Thymus (tissue), 11 donors: Measurements from ENCODE around the gene UBE2M. TPM values are rescaled to one million over a fixed set of nuclear protein-coding genes. Genes with fewer than 3 reads are reported as not detected.

Source experiments
- DNase-seq, 9 donors: peaks; one replicate each; pipeline ENCODE4 v3.0.0-alpha.2; 2013; ENCODE audit warnings: low spot score in 9 of 9, low read depth in 6 of 9, missing footprints in 1 of 9
- H3K27ac ChIP-seq, 2 donors: one replicate each; pipeline ENCODE4 v1.5.1; 2013; ENCODE audit warnings: control low read depth in 1 of 2, low read depth in 1 of 2, low read length in 1 of 2, mild to moderate bottlenecking in 1 of 2, moderate library complexity in 1 of 2
- H3K27me3 ChIP-seq, 2 donors: one replicate each; pipeline ENCODE4 v1.5.1; 2013; ENCODE audit warnings: low read length in 1 of 2; ENCODE audit not compliant: control insufficient read depth in 2 of 2, insufficient read depth in 1 of 2
- H3K36me3 ChIP-seq, 2 donors: one replicate each; pipeline ENCODE4 v1.5.1; 2013; ENCODE audit warnings: low read length in 1 of 2, mild to moderate bottlenecking in 1 of 2, moderate library complexity in 1 of 2; ENCODE audit not compliant: control insufficient read depth in 2 of 2, insufficient read depth in 2 of 2
- H3K4me1 ChIP-seq, 2 donors: one replicate each; pipeline ENCODE4 v1.5.1; 2013; ENCODE audit warnings: low read length in 2 of 2; ENCODE audit not compliant: control insufficient read depth in 2 of 2, insufficient read depth in 2 of 2
- H3K4me3 ChIP-seq, 2 donors: one replicate each; pipeline ENCODE4 v1.5.1; 2013; ENCODE audit warnings: low read length in 2 of 2, control low read depth in 1 of 2, mild to moderate bottlenecking in 1 of 2
- H3K9me3 ChIP-seq, 2 donors: one replicate each; pipeline ENCODE4 v1.5.1; 2013; ENCODE audit warnings: low read length in 1 of 2, mild to moderate bottlenecking in 1 of 2; ENCODE audit not compliant: control insufficient read depth in 2 of 2, insufficient read depth in 1 of 2
- WGBS: extraction: QIAGEN DNeasy Blood & Tissue Kit; methylation state at CpG from one replicate; pipeline ENCODE4 v1.1.7; 2013; 5-methylcytosine and 5-hydroxymethylcytosine counted together
- polyA plus RNA-seq: library from polyadenylated mRNA; stranded (reverse); fragments of 200-250 nt; gene quantifications from one replicate; pipeline ENCODE4 v1.2.3, GENCODE V29; 2013
- total RNA-seq: library from RNA; stranded (reverse); fragments of 120-200 nt; gene quantifications from one replicate; pipeline ENCODE4 v1.2.4, GENCODE V29; 2013
- donor health status: healthy.

Gene UBE2M
- total and polyA plus RNA-seq, 2 donors: 33.3 to 43.9 TPM

DNA sequence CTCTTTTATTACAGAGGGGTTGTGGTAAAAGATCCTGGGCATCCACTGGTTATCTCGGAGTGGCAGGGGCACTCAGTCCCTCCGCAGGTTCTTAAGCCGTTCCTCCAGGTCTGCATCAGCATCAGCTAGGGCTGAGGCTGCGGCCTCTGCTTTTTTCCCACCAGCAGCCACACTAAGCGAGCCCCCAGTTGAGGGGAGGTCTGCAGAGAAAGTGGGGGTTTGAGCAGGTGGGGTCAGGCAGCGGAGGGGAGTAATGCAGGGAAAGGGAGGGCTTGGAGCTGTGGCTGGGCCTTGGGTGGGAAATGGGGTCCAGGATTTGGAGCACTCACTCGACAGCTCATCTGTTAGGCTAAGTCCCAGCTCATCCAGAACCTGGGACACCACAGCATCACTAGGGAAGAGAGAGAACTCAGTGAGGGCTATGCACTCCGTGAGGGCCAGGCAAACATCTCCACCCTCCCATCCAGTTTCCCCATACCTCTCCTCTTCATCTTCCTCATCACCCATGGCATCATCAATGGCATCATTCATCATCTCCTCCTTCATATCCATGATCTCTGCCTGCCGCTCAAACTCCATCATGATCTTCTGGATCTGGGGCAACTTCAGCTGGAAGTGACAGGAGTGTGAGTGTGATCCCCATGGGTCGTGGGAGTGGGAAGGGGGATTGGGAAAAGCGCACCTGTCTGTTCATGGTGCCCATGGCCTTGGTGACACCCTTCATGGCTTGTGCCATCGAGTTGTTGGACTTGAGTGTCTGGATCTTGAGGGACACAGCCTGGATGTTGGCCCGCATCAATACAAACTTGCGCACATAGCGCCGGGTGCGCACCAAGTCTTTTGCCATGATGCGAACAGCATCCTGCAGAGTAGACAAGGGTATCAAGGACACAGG is 6.6 kb downstream of the UBE2M start:
- Histone ChIP-seq H3K4me3 (no peak overlapping the region), H3K9me3 (no peaks in the 10 kb centered on the region), H3K36me3 (peaks cover 71 to 83% of the 10 kb centered on the region in 2 donors), H3K27me3 (no peaks in the 10 kb centered on the region), H3K4me1 (peaks cover 16 to 28% of the 10 kb centered on the region in 2 donors), H3K27ac (no peak overlapping the region)
- 98% methylated on average over 18 of the region's 18 CpGs for WGBS
- DNase-seq: no peak

DNA sequence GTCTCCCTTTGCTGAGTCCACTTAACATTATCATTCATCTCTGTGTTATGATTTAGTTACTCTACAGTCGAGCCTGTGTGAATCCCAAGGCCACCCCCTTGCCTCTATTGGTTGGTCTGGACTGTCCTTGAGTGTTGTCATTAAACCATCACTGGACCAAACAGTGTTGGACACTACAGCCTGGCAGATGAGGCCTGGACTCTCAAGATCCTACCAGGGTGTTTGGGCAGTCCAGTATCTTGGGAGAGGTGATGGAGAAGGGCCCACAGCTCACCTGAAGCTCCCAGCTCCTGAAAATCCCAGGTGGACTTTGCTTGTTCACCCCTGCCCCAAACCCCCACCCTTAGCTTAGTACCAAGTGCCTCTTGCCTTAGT is 7.3 kb downstream of the UBE2M start:
- H3K27ac ChIP-seq: no peak overlapping the region
- DNase-seq: no peak
- peaks cover 20 to 31% of the 10 kb centered on the region in 2 donors for H3K4me1 ChIP-seq
- H3K27me3 ChIP-seq: no peaks in the 10 kb centered on the region
- peaks cover 66 to 83% of the 10 kb centered on the region in 2 donors for H3K36me3 ChIP-seq
- H3K9me3 ChIP-seq: no peaks in the 10 kb centered on the region
- H3K4me3 ChIP-seq: no peak overlapping the region
- 88% methylated on average over 1 of the region's 1 CpG for WGBS

DNA sequence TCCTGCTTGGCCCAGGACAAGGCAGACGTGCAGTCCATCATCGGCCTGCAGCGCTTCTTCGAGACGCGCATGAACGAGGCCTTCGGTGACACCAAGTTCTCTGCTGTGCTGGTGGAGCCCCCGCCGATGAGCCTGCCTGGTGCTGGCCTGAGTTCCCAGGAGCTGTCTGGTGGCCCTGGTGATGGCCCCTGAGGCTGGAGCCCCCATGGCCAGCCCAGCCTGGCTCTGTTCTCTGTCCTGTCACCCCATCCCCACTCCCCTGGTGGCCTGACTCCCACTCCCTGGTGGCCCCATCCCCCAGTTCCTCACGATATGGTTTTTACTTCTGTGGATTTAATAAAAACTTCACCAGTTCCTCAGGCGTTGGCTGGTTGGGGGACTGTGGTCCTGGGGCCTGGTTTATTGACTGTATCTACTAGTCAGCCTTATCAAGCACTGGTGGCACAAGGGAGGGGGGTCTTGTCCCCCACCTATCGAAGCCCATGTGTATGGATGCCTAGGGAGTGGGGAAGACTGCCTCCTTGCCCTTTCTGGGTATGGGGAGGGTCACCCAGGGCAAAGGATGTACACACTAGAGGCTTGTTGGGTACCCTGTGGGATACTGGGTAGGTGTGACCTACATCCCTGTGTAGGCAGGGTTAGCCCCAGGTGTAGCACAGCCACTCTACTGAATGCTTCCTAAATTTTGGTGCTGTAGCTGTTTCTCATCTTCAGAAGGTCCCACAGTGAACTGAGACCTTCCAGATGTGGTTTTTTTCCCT is 7.9 kb downstream of the UBE2M start:
- Histone ChIP-seq H3K27me3 (no peaks in the 10 kb centered on the region), H3K4me1 (peaks cover 26 to 35% of the 10 kb centered on the region in 2 donors), H3K27ac (no peak overlapping the region), H3K4me3 (no peak overlapping the region), H3K9me3 (no peaks in the 10 kb centered on the region), H3K36me3 (peaks cover 68 to 85% of the 10 kb centered on the region in 2 donors)
- DNase-seq: no peak
- 97% methylated on average over 13 of the region's 13 CpGs for WGBS

DNA sequence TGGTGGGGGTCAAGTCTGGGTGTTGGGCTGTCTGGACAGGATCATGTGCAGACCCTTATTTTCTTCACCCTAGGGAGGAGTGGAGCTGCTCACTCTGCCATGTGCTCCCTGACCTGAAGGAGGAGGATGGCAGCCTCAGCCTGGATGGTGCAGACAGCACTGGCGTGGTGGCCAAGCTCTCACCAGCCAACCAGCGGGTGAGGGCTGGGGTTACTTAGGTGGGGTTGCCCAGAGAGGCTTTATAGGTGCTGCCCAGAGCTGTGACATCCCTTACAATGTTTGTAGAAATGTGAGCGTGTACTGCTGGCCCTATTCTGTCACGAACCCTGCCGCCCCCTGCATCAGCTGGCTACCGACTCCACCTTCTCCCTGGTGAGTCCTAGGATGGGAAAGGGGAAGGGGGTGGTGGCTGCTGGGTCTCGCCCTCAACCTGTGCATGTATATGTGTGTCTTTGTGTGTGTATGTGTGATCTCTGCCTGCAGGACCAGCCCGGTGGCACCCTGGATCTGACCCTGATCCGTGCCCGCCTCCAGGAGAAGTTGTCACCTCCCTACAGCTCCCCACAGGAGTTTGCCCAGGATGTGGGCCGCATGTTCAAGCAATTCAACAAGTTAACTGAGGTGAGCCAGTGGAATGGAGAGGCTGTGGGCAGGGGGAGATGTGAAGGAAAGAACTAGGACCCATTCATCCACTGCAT is 8.6 kb downstream of the UBE2M start:
- Histone ChIP-seq H3K9me3 (peaks cover 0 to 3% of the 10 kb centered on the region in 2 donors), H3K4me3 (no peak overlapping the region), H3K4me1 (peaks cover 22 to 33% of the 10 kb centered on the region in 2 donors), H3K36me3 (peaks cover 68 to 85% of the 10 kb centered on the region in 2 donors), H3K27ac (no peak overlapping the region), H3K27me3 (no peaks in the 10 kb centered on the region)
- 96% methylated on average over 11 of the region's 11 CpGs for WGBS
- DNase-seq: no peak

DNA sequence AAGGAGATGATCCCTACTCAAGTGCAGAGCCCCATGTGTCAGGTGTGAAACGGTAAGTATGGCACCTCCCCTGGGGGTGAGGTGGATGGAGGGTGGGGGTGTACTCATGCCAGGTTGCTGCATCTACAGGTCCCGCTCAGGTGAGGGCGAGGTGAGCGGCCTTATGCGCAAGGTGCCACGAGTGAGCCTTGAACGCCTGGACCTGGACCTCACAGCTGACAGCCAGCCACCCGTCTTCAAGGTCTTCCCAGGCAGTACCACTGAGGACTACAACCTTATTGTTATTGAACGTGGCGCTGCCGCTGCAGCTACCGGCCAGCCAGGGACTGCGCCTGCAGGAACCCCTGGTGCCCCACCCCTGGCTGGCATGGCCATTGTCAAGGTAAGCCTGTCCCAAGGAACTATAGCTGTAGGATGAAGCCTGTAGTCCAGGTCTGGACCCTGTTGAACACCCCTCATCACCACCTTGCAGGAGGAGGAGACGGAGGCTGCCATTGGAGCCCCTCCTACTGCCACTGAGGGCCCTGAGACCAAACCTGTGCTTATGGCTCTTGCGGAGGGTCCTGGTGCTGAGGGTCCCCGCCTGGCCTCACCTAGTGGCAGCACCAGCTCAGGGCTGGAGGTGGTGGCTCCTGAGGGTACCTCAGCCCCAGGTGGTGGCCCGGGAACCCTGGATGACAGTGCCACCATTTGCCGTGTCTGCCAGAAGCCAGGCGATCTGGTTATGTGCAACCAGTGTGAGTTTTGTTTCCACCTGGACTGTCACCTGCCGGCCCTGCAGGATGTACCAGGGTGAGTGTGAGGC is 9.3 kb downstream of the UBE2M start:
- Histone ChIP-seq H3K4me3 (no peak overlapping the region), H3K27ac (no peak overlapping the region), H3K9me3 (peaks cover 0 to 3% of the 10 kb centered on the region in 2 donors), H3K4me1 (peaks cover 17 to 26% of the 10 kb centered on the region in 2 donors), H3K27me3 (no peaks in the 10 kb centered on the region), H3K36me3 (peaks cover 68 to 85% of the 10 kb centered on the region in 2 donors)
- 98% methylated on average over 20 of the region's 20 CpGs for WGBS
- DNase-seq: no peak

DNA sequence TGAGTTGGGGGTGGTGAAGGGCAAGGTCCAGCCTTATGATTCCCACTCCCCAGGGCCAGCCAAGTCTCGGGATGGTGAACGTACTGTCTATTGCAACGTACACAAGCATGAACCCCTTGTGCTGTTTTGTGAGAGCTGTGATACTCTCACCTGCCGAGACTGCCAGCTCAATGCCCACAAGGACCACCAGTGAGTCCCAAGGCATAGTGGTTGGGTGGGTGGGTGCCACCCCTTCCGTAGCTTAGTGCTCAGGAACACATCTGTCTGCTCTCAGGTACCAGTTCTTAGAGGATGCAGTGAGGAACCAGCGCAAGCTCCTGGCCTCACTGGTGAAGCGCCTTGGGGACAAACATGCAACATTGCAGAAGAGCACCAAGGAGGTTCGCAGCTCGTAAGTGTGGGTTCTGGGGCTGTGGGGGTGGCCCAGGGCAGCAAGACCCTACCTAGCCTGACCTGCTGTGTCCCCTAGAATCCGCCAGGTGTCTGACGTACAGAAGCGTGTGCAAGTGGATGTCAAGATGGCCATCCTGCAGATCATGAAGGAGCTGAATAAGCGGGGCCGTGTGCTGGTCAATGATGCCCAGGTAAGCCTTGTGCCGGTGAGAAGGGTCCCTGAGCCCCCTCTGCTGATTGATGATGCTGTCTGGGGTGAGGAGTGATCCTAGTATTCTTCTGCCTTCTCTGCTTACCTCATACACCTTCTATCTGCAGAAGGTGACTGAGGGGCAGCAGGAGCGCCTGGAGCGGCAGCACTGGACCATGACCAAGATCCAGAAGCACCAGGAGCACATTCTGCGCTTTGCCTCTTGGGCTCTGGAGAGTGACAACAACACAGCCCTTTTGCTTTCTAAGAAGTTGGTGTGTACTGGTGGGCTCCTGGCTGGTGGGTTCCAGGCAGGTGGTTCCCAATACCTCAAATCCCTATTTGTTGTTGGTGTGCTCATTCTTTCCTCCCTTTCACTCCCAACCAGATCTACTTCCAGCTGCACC is 10.8 kb downstream of the UBE2M start:
- Histone ChIP-seq H3K36me3 (peaks cover 64 to 74% of the 10 kb centered on the region in 2 donors), H3K9me3 (peaks cover 0 to 3% of the 10 kb centered on the region in 2 donors), H3K4me3 (no peak overlapping the region), H3K27me3 (peaks cover 0 to 1% of the 10 kb centered on the region in 2 donors), H3K27ac (no peak overlapping the region), H3K4me1 (peaks cover 12 to 27% of the 10 kb centered on the region in 2 donors)
- DNase-seq: no peak
- 96% methylated on average over 18 of the region's 18 CpGs for WGBS

DNA sequence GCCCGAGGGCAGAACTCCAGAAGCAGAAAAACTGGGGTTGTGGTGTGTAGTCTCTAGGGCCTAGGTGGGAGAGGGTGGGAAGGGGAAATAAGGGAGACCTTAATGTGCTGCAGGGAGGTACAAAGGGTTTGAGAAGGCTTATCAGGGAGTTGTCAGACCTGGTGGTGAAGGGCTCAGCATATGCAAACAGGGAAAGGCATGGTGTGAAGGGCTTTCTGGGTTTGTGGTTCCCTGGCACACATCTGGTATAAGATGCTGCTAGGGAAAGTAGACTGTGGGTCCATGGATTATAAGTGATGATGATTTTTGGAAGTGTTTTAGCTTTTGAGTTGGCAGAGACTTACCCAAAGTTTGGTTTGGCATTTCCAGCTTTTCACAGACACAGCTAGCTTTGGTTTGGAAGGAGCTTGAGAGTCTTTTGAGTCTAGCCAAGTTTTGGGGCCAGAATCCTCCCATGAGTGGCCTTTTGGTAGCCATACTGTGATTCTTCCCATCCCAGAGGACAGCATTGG is 12.3 kb downstream of the UBE2M start:
- 26% methylated on average over 1 of the region's 1 CpG for WGBS
- DNase-seq: no peak
- peak overlapping the region; percentile 85 to 91 for H3K4me3 ChIP-seq
- H3K9me3 ChIP-seq: peaks cover 0 to 3% of the 10 kb centered on the region in 2 donors
- no peak overlapping the region for H3K27ac ChIP-seq
- H3K36me3 ChIP-seq: peaks cover 49 to 59% of the 10 kb centered on the region in 2 donors
- H3K27me3 ChIP-seq: peaks cover 0 to 5% of the 10 kb centered on the region in 2 donors
- peaks cover 12 to 27% of the 10 kb centered on the region in 2 donors for H3K4me1 ChIP-seq
